ENCODE results near the gene SAP30BP.

The SAP30BP gene

DNA sequence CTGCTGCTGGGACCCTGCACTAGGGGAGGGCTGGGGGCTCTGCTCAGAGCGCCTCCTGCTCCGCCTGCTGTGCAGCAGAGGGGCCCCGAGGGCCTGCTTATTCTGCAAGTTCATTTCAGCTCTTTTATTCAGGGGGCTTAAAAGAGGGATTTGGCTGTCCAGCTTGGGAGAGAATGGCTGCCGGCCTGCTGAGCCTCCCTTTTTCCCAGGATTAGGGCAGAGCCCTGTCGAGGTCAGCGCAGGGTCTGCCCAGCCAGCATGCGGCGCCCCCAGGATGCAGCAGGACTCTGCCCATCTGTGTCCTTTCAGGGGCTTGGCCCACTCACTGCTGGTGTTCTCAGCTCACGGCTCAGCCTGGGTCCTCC lies 32.8 kb upstream of the SAP30BP start:
- whole genome bisulfite sequencing = 88% methylated on average over 9 of the region's 9 CpGs
- no peak overlapping the region for H3K23ac ChIP-seq (ENCODE audit: low read length in 2 of 2)
- no peak overlapping the region for H2AFZ ChIP-seq (ENCODE audit: low read depth, low read length)

DNA sequence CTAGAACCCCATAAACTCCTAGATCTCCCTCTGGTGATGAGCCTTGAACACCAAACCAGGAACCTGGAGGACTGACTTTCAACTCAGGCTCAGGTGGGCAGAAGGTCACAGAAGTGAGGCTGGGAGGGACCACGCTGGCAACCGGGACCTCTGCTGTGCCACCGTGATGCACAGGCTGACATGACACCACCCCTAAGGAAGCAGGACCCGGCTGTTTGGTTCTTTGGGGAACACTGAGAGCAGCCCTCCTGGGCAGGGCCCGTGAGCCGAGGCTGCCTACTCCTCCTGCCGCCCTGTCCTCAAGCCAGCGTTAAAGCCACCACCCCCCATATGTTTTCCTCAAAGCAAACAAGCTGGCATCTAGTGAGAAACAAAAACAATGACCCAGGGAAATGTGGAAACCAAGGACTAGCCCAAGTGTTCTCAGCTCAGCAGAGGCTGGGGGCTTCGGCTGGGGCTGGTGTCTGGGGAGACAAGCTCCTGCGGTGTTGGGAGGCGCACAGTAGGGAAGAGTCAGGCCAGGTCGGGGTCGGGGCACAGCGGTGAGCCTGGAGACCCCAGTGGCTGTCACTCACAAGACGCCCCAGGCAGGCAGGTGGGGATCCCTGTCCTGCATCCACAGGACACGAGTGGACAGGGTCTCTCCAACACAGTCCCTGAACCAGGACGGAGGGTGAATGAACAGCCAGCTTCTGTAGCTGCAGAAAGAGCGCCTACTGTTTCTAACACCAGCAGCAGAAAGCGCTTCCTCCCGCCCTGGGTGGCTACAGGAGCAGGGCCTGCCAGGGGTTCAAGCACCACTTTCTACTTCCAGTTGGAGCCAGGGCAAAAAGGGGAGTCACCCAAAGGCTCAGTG lies 32.2 kb upstream of the SAP30BP start:
- no peaks in the 10 kb centered on the region for H3K27me3 ChIP-seq (ENCODE audit: control insufficient read depth in 1 of 2, insufficient read depth in 1 of 2, low read length in 2 of 2)
- H3K4me2 ChIP-seq (ENCODE audit: low read length, poor library complexity, severe bottlenecking) = no peak overlapping the region
- no peak overlapping the region for H2BK5ac ChIP-seq (ENCODE audit: low read depth, low read length, poor library complexity, severe bottlenecking)
- H2AFZ ChIP-seq (ENCODE audit: low read depth, low read length) = no peak overlapping the region
- H3K4me3 ChIP-seq (ENCODE audit: insufficient read depth in 1 of 2, low read depth in 1 of 2, low read length in 2 of 2) = no peak overlapping the region
- H3K4me1 ChIP-seq (ENCODE audit: control insufficient read depth, insufficient read depth, low read depth, low read length) = peaks cover 37% of the 10 kb centered on the region
- H3K9me3 ChIP-seq (ENCODE audit: control insufficient read depth, low read length) = no peaks in the 10 kb centered on the region
- H3K9ac ChIP-seq (ENCODE audit: low read length) = no peak overlapping the region
- no peak overlapping the region for H3K4ac ChIP-seq (ENCODE audit: low read depth in 1 of 2, low read length in 2 of 2)
- DNase-seq = no peak
- H4K8ac ChIP-seq (ENCODE audit: low read length) = no peak overlapping the region
- peaks cover 2% of the 10 kb centered on the region for H3K79me1 ChIP-seq (replicated peaks; ENCODE audit: low read length, poor library complexity, severe bottlenecking)
- H3K14ac ChIP-seq (ENCODE audit: low read length in 2 of 2) = no peak overlapping the region
- peaks cover 4 to 45% of the 10 kb centered on the region in 2 experiments for H3K36me3 ChIP-seq (ENCODE audit: control insufficient read depth in 1 of 2, insufficient read depth in 2 of 2, low read depth in 1 of 2, low read length in 2 of 2)
- H3K23ac ChIP-seq (ENCODE audit: low read length in 2 of 2) = no peak overlapping the region
- 91% methylated on average over 20 of the region's 20 CpGs for WGBS
- peak overlapping the region; percentile 47 for H2AK5ac ChIP-seq (ENCODE audit: low read length, severe bottlenecking)
- H2BK12ac ChIP-seq (ENCODE audit: low read length in 2 of 2) = no peak overlapping the region
- no peak overlapping the region for H3K27ac ChIP-seq (ENCODE audit: low read length, poor library complexity, severe bottlenecking)
- H2BK120ac ChIP-seq (ENCODE audit: low read depth, low read length) = no peak overlapping the region
- H3K18ac ChIP-seq (ENCODE audit: low read depth in 1 of 2, low read length in 2 of 2) = no peak overlapping the region
- H4K91ac ChIP-seq (ENCODE audit: low read length) = no peak overlapping the region
- no peak overlapping the region for H2BK15ac ChIP-seq (ENCODE audit: low read depth, poor library complexity, severe bottlenecking)

More for the DNA sequence above, 32.8 kb upstream of the SAP30BP start:
- no peaks in the 10 kb centered on the region for H3K9me3 ChIP-seq (ENCODE audit: control insufficient read depth, low read length)
- H3K27ac ChIP-seq (ENCODE audit: low read length, poor library complexity, severe bottlenecking) = no peak overlapping the region
- H3K4me2 ChIP-seq (ENCODE audit: low read length, poor library complexity, severe bottlenecking) = no peak overlapping the region
- no peak overlapping the region for H3K4ac ChIP-seq (ENCODE audit: low read depth in 1 of 2, low read length in 2 of 2)
- no peak for DNase-seq
- no peak overlapping the region for H2BK15ac ChIP-seq (ENCODE audit: low read depth, poor library complexity, severe bottlenecking)
- H3K79me1 ChIP-seq (replicated peaks; ENCODE audit: low read length, poor library complexity, severe bottlenecking) = peaks cover 2% of the 10 kb centered on the region
- no peaks in the 10 kb centered on the region for H3K27me3 ChIP-seq (ENCODE audit: control insufficient read depth in 1 of 2, insufficient read depth in 1 of 2, low read length in 2 of 2)
- no peak overlapping the region for H2BK120ac ChIP-seq (ENCODE audit: low read depth, low read length)
- peak overlapping the region in 1 of 2 experiments; percentile 49 for H3K18ac ChIP-seq (ENCODE audit: low read depth in 1 of 2, low read length in 2 of 2)
- peak overlapping the region in 1 of 2 experiments; percentile 23 for H2BK12ac ChIP-seq (ENCODE audit: low read length in 2 of 2)
- H3K14ac ChIP-seq (ENCODE audit: low read length in 2 of 2) = peak overlapping the region in 1 of 2 experiments; percentile 55
- no peak overlapping the region for H4K91ac ChIP-seq (ENCODE audit: low read length)
- H3K36me3 ChIP-seq (ENCODE audit: control insufficient read depth in 1 of 2, insufficient read depth in 2 of 2, low read depth in 1 of 2, low read length in 2 of 2) = peaks cover 4 to 47% of the 10 kb centered on the region in 2 experiments
- peak overlapping the region; percentile 37 for H3K9ac ChIP-seq (ENCODE audit: low read length)
- H3K4me1 ChIP-seq (ENCODE audit: control insufficient read depth, insufficient read depth, low read depth, low read length) = peaks cover 37% of the 10 kb centered on the region
- H2AK5ac ChIP-seq (ENCODE audit: low read length, severe bottlenecking) = peak overlapping the region; percentile 47
- H2BK5ac ChIP-seq (ENCODE audit: low read depth, low read length, poor library complexity, severe bottlenecking) = no peak overlapping the region
- H3K4me3 ChIP-seq (ENCODE audit: insufficient read depth in 1 of 2, low read depth in 1 of 2, low read length in 2 of 2) = no peak overlapping the region
- peak overlapping the region; percentile 64 for H4K8ac ChIP-seq (ENCODE audit: low read length)

DNA sequence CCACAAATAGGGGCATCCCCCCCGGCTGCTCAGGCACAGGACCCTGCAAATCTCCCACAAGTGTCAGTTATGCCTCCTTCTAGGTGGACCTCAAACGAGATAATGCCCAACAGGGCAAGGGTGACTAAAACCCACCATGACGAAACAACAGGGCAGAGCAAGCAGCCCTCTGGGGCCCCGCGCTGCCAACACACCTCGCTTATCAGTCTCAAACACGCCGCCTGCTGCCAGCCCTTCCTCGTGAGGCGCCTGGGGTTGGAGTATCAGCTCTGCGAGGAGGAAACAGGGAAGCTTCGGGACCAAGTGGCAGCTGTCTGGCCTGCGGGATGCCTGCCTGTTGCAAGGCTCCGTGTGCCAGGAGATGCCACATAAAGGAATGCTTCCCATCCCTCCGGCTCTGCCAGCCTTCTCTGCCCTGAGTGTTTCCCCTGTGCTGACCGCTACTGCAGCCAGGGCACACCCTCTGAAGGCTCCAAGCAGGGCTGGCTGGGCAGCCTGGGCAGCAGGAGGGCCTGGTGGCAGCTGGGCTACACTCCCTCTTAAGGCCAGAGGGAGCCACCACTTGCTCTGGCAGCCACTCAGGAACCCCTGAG lies 31.4 kb upstream of the SAP30BP start:
- H3K18ac ChIP-seq (ENCODE audit: low read depth in 1 of 2, low read length in 2 of 2) = no peak overlapping the region
- no peak overlapping the region for H2AFZ ChIP-seq (ENCODE audit: low read depth, low read length)
- peak overlapping the region in 1 of 2 experiments; percentile 6 for H2BK12ac ChIP-seq (ENCODE audit: low read length in 2 of 2)
- H4K8ac ChIP-seq (ENCODE audit: low read length) = no peak overlapping the region
- no peaks in the 10 kb centered on the region for H3K27me3 ChIP-seq (ENCODE audit: control insufficient read depth in 1 of 2, insufficient read depth in 1 of 2, low read length in 2 of 2)
- peaks cover 0 to 45% of the 10 kb centered on the region in 2 experiments for H3K36me3 ChIP-seq (ENCODE audit: control insufficient read depth in 1 of 2, insufficient read depth in 2 of 2, low read depth in 1 of 2, low read length in 2 of 2)
- H3K79me1 ChIP-seq (replicated peaks; ENCODE audit: low read length, poor library complexity, severe bottlenecking) = peaks cover 2% of the 10 kb centered on the region
- H2BK120ac ChIP-seq (ENCODE audit: low read depth, low read length) = no peak overlapping the region
- H3K4ac ChIP-seq (ENCODE audit: low read depth in 1 of 2, low read length in 2 of 2) = no peak overlapping the region
- WGBS = 91% methylated on average over 16 of the region's 16 CpGs
- H3K4me1 ChIP-seq (ENCODE audit: control insufficient read depth, insufficient read depth, low read depth, low read length) = peaks cover 39% of the 10 kb centered on the region
- H3K14ac ChIP-seq (ENCODE audit: low read length in 2 of 2) = no peak overlapping the region
- H3K4me2 ChIP-seq (ENCODE audit: low read length, poor library complexity, severe bottlenecking) = no peak overlapping the region
- peak overlapping the region; percentile 12 for H2AK5ac ChIP-seq (ENCODE audit: low read length, severe bottlenecking)
- no peak overlapping the region for H2BK5ac ChIP-seq (ENCODE audit: low read depth, low read length, poor library complexity, severe bottlenecking)
- no peak overlapping the region for H3K27ac ChIP-seq (ENCODE audit: low read length, poor library complexity, severe bottlenecking)
- H4K91ac ChIP-seq (ENCODE audit: low read length) = no peak overlapping the region
- no peak overlapping the region for H3K4me3 ChIP-seq (ENCODE audit: insufficient read depth in 1 of 2, low read depth in 1 of 2, low read length in 2 of 2)
- DNase-seq = no peak
- no peak overlapping the region for H2BK15ac ChIP-seq (ENCODE audit: low read depth, poor library complexity, severe bottlenecking)
- H3K9ac ChIP-seq (ENCODE audit: low read length) = no peak overlapping the region
- H3K23ac ChIP-seq (ENCODE audit: low read length in 2 of 2) = no peak overlapping the region
- no peaks in the 10 kb centered on the region for H3K9me3 ChIP-seq (ENCODE audit: control insufficient read depth, low read length)

DNA sequence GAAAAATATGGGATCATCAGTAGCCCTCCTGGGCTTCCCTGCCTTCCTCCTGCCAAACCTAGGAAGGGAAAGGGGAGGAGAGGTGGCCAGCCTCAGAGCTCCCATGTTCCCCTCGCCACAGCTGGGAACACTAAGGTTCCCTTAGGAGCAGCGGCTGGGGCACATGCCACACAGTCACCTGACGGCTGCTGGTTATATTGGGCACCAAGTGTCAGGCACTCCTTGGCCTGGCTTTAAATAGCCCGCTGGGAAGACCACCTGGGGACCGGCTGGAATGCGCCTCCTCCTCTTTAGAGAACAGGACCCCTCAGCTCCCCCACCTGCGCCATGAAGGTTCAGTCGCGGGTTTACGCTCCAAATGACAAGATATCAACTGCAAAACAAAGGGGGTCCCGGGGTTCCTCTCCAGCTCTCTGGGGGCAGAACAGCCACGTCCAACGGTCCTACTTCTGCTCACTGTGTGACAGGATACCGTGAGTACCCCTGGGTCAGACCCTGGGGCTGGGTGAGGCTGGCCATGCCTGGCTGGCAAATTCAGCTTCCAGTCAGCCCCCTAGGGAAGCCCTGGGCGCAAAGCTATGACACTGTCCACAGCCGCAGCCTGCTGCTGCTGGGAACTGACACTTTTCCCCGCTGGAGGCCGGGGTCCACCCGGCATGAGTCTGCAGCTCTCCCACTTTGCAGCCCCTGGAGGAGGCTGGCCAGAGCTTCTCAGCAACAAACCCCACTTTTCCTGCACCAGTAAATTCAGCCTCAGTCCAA lies 30.6 kb upstream of the SAP30BP start:
- H2BK5ac ChIP-seq (ENCODE audit: low read depth, low read length, poor library complexity, severe bottlenecking) = no peak overlapping the region
- H4K8ac ChIP-seq (ENCODE audit: low read length) = no peak overlapping the region
- H2AFZ ChIP-seq (ENCODE audit: low read depth, low read length) = no peak overlapping the region
- H3K14ac ChIP-seq (ENCODE audit: low read length in 2 of 2) = no peak overlapping the region
- no peak overlapping the region for H2BK12ac ChIP-seq (ENCODE audit: low read length in 2 of 2)
- H3K27ac ChIP-seq (ENCODE audit: low read length, poor library complexity, severe bottlenecking) = no peak overlapping the region
- H3K9me3 ChIP-seq (ENCODE audit: control insufficient read depth, low read length) = no peaks in the 10 kb centered on the region
- H3K23ac ChIP-seq (ENCODE audit: low read length in 2 of 2) = no peak overlapping the region
- H3K4ac ChIP-seq (ENCODE audit: low read depth in 1 of 2, low read length in 2 of 2) = no peak overlapping the region
- H3K18ac ChIP-seq (ENCODE audit: low read depth in 1 of 2, low read length in 2 of 2) = no peak overlapping the region
- no peak overlapping the region for H2BK15ac ChIP-seq (ENCODE audit: low read depth, poor library complexity, severe bottlenecking)
- WGBS = 93% methylated on average over 19 of the region's 19 CpGs
- no peak overlapping the region for H2AK5ac ChIP-seq (ENCODE audit: low read length, severe bottlenecking)
- H4K91ac ChIP-seq (ENCODE audit: low read length) = no peak overlapping the region
- no peak overlapping the region for H2BK120ac ChIP-seq (ENCODE audit: low read depth, low read length)
- no peaks in the 10 kb centered on the region for H3K27me3 ChIP-seq (ENCODE audit: control insufficient read depth in 1 of 2, insufficient read depth in 1 of 2, low read length in 2 of 2)
- no peak overlapping the region for H3K9ac ChIP-seq (ENCODE audit: low read length)
- H3K4me2 ChIP-seq (ENCODE audit: low read length, poor library complexity, severe bottlenecking) = no peak overlapping the region
- peaks cover 0 to 46% of the 10 kb centered on the region in 2 experiments for H3K36me3 ChIP-seq (ENCODE audit: control insufficient read depth in 1 of 2, insufficient read depth in 2 of 2, low read depth in 1 of 2, low read length in 2 of 2)
- no peak for DNase-seq
- H3K79me1 ChIP-seq (replicated peaks; ENCODE audit: low read length, poor library complexity, severe bottlenecking) = peaks cover 2% of the 10 kb centered on the region
- no peak overlapping the region for H3K4me3 ChIP-seq (ENCODE audit: insufficient read depth in 1 of 2, low read depth in 1 of 2, low read length in 2 of 2)
- peaks cover 43% of the 10 kb centered on the region for H3K4me1 ChIP-seq (ENCODE audit: control insufficient read depth, insufficient read depth, low read depth, low read length)

All from mesenchymal stem cell (in vitro differentiated cells and primary cell).